Duodenal mucosa (tissue), 2 donors: Measurements from ENCODE around the gene BBS9.
"Not testable (repeated sequence)": the region's sequence is repeated elsewhere in the genome, so short reads cannot be mapped to it uniquely, and the experiment has no call there.

Experiments used
- H3K27ac ChIP-seq: one replicate; pipeline ENCODE4 v1.7.0; 2013; ENCODE audit warnings: low read depth, low read length
- H3K27me3 ChIP-seq, 2 donors: one replicate each; pipeline ENCODE4 v1.7.0; 2013; ENCODE audit warnings: low read length in 2 of 2, control low read depth in 1 of 2; ENCODE audit not compliant: insufficient read depth in 2 of 2, control insufficient read depth in 1 of 2
- H3K36me3 ChIP-seq, 2 donors: one replicate each; pipeline ENCODE4 v1.7.0; 2013; ENCODE audit warnings: low read length in 2 of 2, control low read depth in 1 of 2; ENCODE audit not compliant: insufficient read depth in 2 of 2, control insufficient read depth in 1 of 2
- H3K4me1 ChIP-seq, 2 donors: one replicate each; pipeline ENCODE4 v1.7.0; 2013; ENCODE audit warnings: low read length in 2 of 2, control low read depth in 1 of 2; ENCODE audit not compliant: insufficient read depth in 2 of 2, control insufficient read depth in 1 of 2
- H3K4me3 ChIP-seq, 2 donors: one replicate each; pipeline ENCODE4 v1.7.0; 2013; ENCODE audit warnings: low read length in 2 of 2, low read depth in 1 of 2
- H3K9ac ChIP-seq, 2 donors: one replicate each; pipeline ENCODE4 v1.7.0; 2013; ENCODE audit warnings: low read length in 2 of 2, low read depth in 1 of 2
- H3K9me3 ChIP-seq, 2 donors: one replicate each; pipeline ENCODE4 v1.7.0; 2013; ENCODE audit warnings: low read length in 2 of 2, control low read depth in 1 of 2; ENCODE audit not compliant: control insufficient read depth in 1 of 2

The BBS9 gene

GRCh38 chr7:33258491-33258951 is 129.2 kb downstream of the BBS9 start:
- H3K4me3 ChIP-seq = no peak overlapping the region
- no peaks in the 10 kb centered on the region for H3K9me3 ChIP-seq
- no peak overlapping the region for H3K9ac ChIP-seq
- H3K27me3 ChIP-seq = no peaks in the 10 kb centered on the region
- no peaks in the 10 kb centered on the region for H3K4me1 ChIP-seq
- H3K27ac ChIP-seq = no peak overlapping the region
- H3K36me3 ChIP-seq = no peaks in the 10 kb centered on the region

DNA sequence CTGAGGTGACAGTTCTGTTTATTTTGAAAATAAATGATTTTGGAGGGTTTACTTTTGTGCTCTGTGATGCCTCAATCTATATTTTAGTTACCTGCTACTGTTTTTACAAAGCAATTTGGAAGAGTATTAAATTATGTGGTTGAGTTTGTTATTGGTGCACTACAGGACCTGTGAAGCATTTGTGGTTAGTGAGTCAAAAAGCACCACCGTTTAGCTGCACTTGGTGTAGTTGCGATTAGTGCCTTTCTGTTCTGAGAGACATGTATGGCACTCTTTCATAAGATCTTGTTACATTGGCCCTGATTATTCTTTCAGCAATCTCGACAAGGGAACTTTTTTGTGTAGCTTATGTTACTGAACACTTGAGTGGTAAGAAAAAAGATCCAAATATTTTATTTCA is 132.2 kb downstream of the BBS9 start:
- H3K4me1 ChIP-seq = no peaks in the 10 kb centered on the region
- H3K9me3 ChIP-seq = no peaks in the 10 kb centered on the region

DNA sequence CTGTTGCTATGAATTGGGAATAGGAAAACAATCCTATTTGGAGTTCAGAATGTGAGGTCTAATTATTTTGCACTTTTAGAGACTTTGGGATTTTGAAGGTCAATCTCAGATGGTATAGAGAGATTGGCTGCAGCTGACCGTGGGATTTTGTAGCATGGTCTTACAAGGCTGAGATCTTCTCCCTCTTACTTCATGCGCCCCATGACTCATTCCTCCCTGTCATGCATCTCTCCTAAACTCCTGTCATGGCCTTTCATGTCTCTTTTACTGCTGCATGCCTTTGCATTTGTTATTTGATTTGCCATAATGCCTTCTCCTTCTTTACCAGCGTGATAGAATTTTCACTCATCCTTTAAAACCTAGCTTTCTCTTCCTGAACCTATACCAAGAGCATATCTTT is 133.1 kb downstream of the BBS9 start:
- Histone ChIP-seq H3K9ac (no peak overlapping the region), H3K27me3 (no peaks in the 10 kb centered on the region), H3K36me3 (no peaks in the 10 kb centered on the region), H3K9me3 (no peaks in the 10 kb centered on the region), H3K4me1 (no peaks in the 10 kb centered on the region), H3K4me3 (no peak overlapping the region), H3K27ac (no peak overlapping the region)

More for the DNA sequence above, 132.2 kb downstream of the BBS9 start:
- Histone ChIP-seq H3K36me3 (no peaks in the 10 kb centered on the region), H3K9ac (no peak overlapping the region), H3K27ac (no peak overlapping the region), H3K4me3 (no peak overlapping the region), H3K27me3 (no peaks in the 10 kb centered on the region)

GRCh38 chr7:33271839-33272371 is 142.5 kb downstream of the BBS9 start:
- not testable (repeated sequence) for H3K4me3 ChIP-seq, H3K4me1 ChIP-seq, H3K9ac ChIP-seq, H3K9me3 ChIP-seq, H3K27me3 ChIP-seq, H3K27ac ChIP-seq, H3K36me3 ChIP-seq

DNA sequence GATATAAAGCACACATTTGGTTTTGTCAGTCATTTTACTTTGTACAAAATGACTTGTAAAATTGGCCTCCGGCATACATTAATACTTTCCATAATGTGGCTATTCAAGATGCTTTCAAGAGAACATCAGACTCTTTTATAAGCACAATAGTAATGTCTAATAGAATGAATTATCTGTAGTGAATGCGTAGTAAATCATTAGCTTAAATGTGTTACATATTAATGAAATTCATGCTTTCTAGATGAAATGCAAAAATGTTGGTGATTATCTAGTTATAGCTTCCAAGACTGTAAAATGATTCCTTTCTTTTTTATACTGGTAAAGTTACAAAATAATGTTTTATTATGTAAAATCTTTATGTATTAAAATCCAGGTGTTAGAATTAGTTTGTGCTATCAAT is 144.0 kb downstream of the BBS9 start:
- H3K9me3 ChIP-seq = peaks cover 5 to 9% of the 10 kb centered on the region in 2 donors
- peaks cover 0 to 3% of the 10 kb centered on the region in 2 donors for H3K36me3 ChIP-seq
- H3K27ac ChIP-seq = no peak overlapping the region
- H3K27me3 ChIP-seq = no peaks in the 10 kb centered on the region
- no peak overlapping the region for H3K4me3 ChIP-seq
- H3K4me1 ChIP-seq = no peaks in the 10 kb centered on the region
- no peak overlapping the region for H3K9ac ChIP-seq

DNA sequence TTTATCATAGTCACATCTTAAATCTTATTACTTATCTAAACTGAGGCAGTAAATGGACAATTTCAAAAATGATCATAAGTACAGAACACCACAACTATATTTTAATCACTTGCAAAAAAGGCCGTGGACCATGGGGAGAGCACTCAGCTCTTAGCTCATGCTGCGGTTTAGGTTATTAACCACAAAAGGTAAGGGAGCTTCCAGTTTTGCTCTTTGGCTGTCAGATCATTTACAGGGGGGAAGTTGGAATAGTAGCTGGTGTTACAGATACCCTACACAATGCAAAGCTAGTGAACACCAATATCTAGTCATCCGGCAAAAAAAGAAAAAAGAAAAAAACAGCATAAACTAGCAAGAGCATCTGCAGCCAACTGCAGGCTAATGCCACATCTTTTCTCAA is 147.0 kb downstream of the BBS9 start:
- Histone ChIP-seq H3K4me1 (no peaks in the 10 kb centered on the region), H3K9me3 (peaks cover 12 to 13% of the 10 kb centered on the region in 2 donors), H3K9ac (no peak overlapping the region), H3K27ac (no peak overlapping the region), H3K4me3 (no peak overlapping the region), H3K36me3 (peaks cover 0 to 3% of the 10 kb centered on the region in 2 donors), H3K27me3 (no peaks in the 10 kb centered on the region)

DNA sequence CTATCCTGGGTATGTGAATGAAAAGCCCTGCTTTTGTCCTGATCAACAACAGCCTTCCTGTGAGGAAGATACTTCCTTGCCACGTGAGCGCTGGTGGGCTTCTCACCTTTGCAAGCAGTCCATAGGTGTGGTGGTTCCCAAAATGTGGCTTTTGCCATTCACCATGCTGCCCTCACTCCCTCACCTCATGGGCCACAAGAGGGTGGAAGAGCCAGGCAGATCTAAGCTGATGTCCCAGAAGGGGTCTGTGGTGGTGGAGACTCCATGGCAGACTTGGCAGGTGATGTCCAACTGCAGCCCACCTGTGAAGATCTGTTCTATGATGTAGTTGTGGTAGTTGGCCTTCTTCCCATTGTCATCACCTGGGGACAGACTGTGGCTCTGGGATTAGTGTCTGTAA is 147.4 kb downstream of the BBS9 start:
- Histone ChIP-seq H3K36me3 (peaks cover 0 to 3% of the 10 kb centered on the region in 2 donors), H3K4me1 (no peaks in the 10 kb centered on the region), H3K27ac (no peak overlapping the region), H3K9me3 (peaks cover 12 to 13% of the 10 kb centered on the region in 2 donors), H3K27me3 (no peaks in the 10 kb centered on the region), H3K4me3 (no peak overlapping the region), H3K9ac (no peak overlapping the region)

- Histone ChIP-seq H3K9ac (no peak overlapping the region), H3K4me1 (no peaks in the 10 kb centered on the region), H3K27ac (no peak overlapping the region), H3K27me3 (no peaks in the 10 kb centered on the region), H3K9me3 (peaks cover 12 to 13% of the 10 kb centered on the region in 2 donors), H3K4me3 (no peak overlapping the region), H3K36me3 (peaks cover 0 to 3% of the 10 kb centered on the region in 2 donors)
Measured at GRCh38 chr7:33278095-33278494, 148.7 kb downstream of the BBS9 start.

DNA sequence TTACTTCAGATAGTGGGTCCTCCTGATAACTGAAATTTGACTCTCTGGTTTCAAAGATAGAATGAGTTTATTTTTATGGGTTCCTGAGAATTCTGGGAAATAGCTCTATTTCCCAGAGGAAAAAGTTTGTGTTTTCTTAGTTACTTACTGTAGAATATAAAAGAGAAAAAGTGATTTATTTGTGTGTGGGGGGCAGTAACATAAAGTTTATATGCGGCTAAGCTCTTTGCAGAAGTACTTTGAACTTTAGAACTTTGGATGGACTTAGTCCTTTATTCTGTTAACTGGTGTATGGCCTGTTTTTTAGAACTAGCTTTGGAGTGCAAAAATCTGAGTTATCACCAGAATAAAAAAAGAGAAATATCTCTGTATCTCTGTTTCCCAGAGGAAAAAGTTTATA is 157.1 kb downstream of the BBS9 start:
- Histone ChIP-seq H3K9ac (no peak overlapping the region), H3K4me1 (no peaks in the 10 kb centered on the region), H3K27me3 (no peaks in the 10 kb centered on the region), H3K9me3 (no peaks in the 10 kb centered on the region), H3K4me3 (no peak overlapping the region), H3K36me3 (no peaks in the 10 kb centered on the region), H3K27ac (no peak overlapping the region)

DNA sequence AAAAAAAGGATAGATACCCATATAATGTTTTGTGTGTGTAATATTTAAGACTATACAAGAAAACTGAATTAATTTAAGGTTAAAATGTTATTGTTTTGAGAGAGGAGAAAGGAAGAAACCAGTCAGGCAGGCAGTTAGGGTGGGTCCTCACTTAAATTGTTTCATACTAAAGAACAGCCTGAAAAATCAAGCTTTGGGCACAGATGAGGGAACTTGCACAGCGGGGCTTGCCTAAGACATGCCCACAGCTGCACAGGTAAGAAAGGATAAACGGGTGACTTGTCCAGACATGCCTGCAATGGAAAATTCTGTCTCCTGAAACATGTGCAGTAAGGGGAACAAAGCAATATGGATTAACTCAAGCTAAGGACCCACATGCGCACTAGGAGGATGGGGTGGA is 158.4 kb downstream of the BBS9 start:
- Histone ChIP-seq H3K4me1 (no peaks in the 10 kb centered on the region), H3K9me3 (no peaks in the 10 kb centered on the region), H3K36me3 (no peaks in the 10 kb centered on the region), H3K9ac (no peak overlapping the region), H3K4me3 (no peak overlapping the region), H3K27ac (no peak overlapping the region), H3K27me3 (no peaks in the 10 kb centered on the region)

- Histone ChIP-seq H3K4me3 (no peak overlapping the region), H3K4me1 (no peaks in the 10 kb centered on the region), H3K9me3 (peaks cover 0 to 7% of the 10 kb centered on the region in 2 donors), H3K27ac (no peak overlapping the region), H3K36me3 (no peaks in the 10 kb centered on the region), H3K27me3 (no peaks in the 10 kb centered on the region), H3K9ac (no peak overlapping the region)
Measured at GRCh38 chr7:33298848-33299247, 169.5 kb downstream of the BBS9 start.
